Endothelial cell of umbilical vein (primary cell): Measurements from ENCODE around the gene BLM. TPM values are rescaled to one million over a fixed set of nuclear protein-coding genes. Genes with fewer than 3 reads are reported as not detected.

Source experiments
- BruUV-seq: library from RNA; stranded (reverse); fragments of 400-500 nt; replicated peaks from 2 replicates; lab custom pipeline; 2021; lab: Mats Ljungman, UMichigan
- CTCF ChIA-PET: fragments of 300-600, 350-600 bp; sonication (Branson Sonifier 250); formaldehyde crosslinking; loops from one replicate; lab custom pipeline; 2021; ENCODE audit warnings: antibody characterized with exemption, inconsistent platforms; lab: Charles Lee
- POLR2A ChIA-PET: fragments of 300-600, 350-600 bp; sonication (Branson Sonifier 250); formaldehyde crosslinking; loops from one replicate; lab custom pipeline; 2021; ENCODE audit warnings: antibody characterized with exemption, inconsistent platforms; lab: Charles Lee
- DNase-seq: peaks from one replicate; pipeline ENCODE4 v3.0.0-alpha.2; 2011; ENCODE audit warnings: low read depth, low spot score
- FAIRE-seq: peaks from 2 replicates; lab custom pipeline; 2011; peaks lifted over from hg19 to GRCh38; lab: Jason Lieb, UNC
- H2AFZ ChIP-seq: 2 replicates; pipeline ENCODE4 v1.6.0; 2012; ENCODE audit warnings: low read depth, low read length, control low read depth, inconsistent platforms
- H3K27ac ChIP-seq: 2 replicates; pipeline ENCODE4 v1.5.1; 2011; ENCODE audit warnings: low read depth, mild to moderate bottlenecking, control low read depth, low read length, moderate library complexity; ENCODE audit not compliant: insufficient read depth
- H3K27me3 ChIP-seq, 2 experiments: 2 replicates each; pipeline versions ENCODE4 v1.6.0 to v1.6.1; 2011; ENCODE audit warnings: low read length in 2 of 2, mixed read lengths in 1 of 2; ENCODE audit not compliant: control insufficient read depth in 2 of 2, insufficient read depth in 2 of 2
- H3K36me3 ChIP-seq, 2 experiments: 2 replicates in 1 of 2; 3 replicates in 1 of 2; pipeline ENCODE4 v1.5.1; 2011; ENCODE audit warnings: low read length in 2 of 2, mild to moderate bottlenecking in 1 of 2, moderate library complexity in 1 of 2; ENCODE audit not compliant: control insufficient read depth in 2 of 2, insufficient read depth in 2 of 2; ENCODE audit errors: extremely low read depth in 1 of 2
- H3K4me1 ChIP-seq: 3 replicates; pipeline ENCODE4 v1.5.1; 2011; ENCODE audit warnings: mild to moderate bottlenecking, low read length; ENCODE audit not compliant: control insufficient read depth, insufficient read depth; ENCODE audit errors: extremely low read depth
- H3K4me2 ChIP-seq: 2 replicates; pipeline ENCODE4 v1.6.1; 2011; ENCODE audit warnings: low read length, control low read depth, mixed read lengths; ENCODE audit not compliant: insufficient read depth
- H3K4me3 ChIP-seq, 3 experiments: fragments of 200-600 bp in 1 of 3; sonication (generic), shearing (Covaris generic) in 1 of 3; replicated peaks in 1 of 3; 2 replicates each; pipeline ENCODE4 v1.5.1; 2011 to 2016; ENCODE audit warnings: control low read depth in 3 of 3, low read length in 3 of 3, mild to moderate bottlenecking in 2 of 3, inconsistent platforms in 1 of 3, low read depth in 1 of 3, moderate library complexity in 1 of 3; ENCODE audit not compliant: insufficient read depth in 1 of 3
- H3K79me2 ChIP-seq: 2 replicates; pipeline ENCODE4 v1.6.0; 2012; ENCODE audit warnings: low read length, inconsistent platforms; ENCODE audit not compliant: control insufficient read depth, insufficient read depth
- H3K9ac ChIP-seq: replicated peaks from 2 replicates; pipeline ENCODE3; 2011; ENCODE audit warnings: low read length, control low read depth; ENCODE audit not compliant: insufficient read depth; ENCODE audit errors: extremely low read depth
- H3K9me1 ChIP-seq: replicated peaks from 3 replicates; pipeline ENCODE4 v1.6.0; 2011; ENCODE audit warnings: mild to moderate bottlenecking, low read length; ENCODE audit not compliant: control insufficient read depth, insufficient read depth; ENCODE audit errors: extremely low read depth
- H3K9me3 ChIP-seq: replicated peaks from 2 replicates; pipeline ENCODE4 v1.5.1; 2012; ENCODE audit warnings: low read length, inconsistent platforms; ENCODE audit not compliant: control insufficient read depth, insufficient read depth
- H4K20me1 ChIP-seq: replicated peaks from 2 replicates; pipeline ENCODE3; 2011; ENCODE audit warnings: mild to moderate bottlenecking, low read length; ENCODE audit not compliant: control insufficient read depth, insufficient read depth; ENCODE audit errors: extremely low read depth
- CTCF ChIP-seq, 2 donors: IDR thresholded peaks; 1 replicate in 1 of 2; 2 replicates in 1 of 2; pipeline ENCODE4 v1.5.1; 2011; ENCODE audit warnings: low read length in 2 of 2, mild to moderate bottlenecking in 2 of 2, moderate library complexity in 2 of 2, control low read depth in 1 of 2, inconsistent platforms in 1 of 2, low read depth in 1 of 2; ENCODE audit not compliant: insufficient read depth in 1 of 2; ENCODE audit errors: extremely low read depth in 1 of 2
- EZH2 ChIP-seq: IDR thresholded peaks from 2 replicates; pipeline ENCODE4 v1.6.1; 2012; ENCODE audit warnings: borderline replicate concordance, low read depth, mild to moderate bottlenecking, moderate library complexity, low read length, inconsistent platforms; ENCODE audit not compliant: severe bottlenecking
- FOS ChIP-seq: IDR thresholded peaks from 2 replicates; pipeline ENCODE4 v1.6.1; 2011; ENCODE audit warnings: mild to moderate bottlenecking, low read length, moderate library complexity, borderline replicate concordance; ENCODE audit not compliant: insufficient read depth
- GATA2 ChIP-seq: IDR thresholded peaks from 2 replicates; pipeline ENCODE4 v1.7.0; 2011; ENCODE audit warnings: low read depth, mild to moderate bottlenecking, moderate library complexity, mixed read lengths, low read length; ENCODE audit not compliant: insufficient read length, insufficient read depth
- JUN ChIP-seq: IDR thresholded peaks from 2 replicates; pipeline ENCODE4 v1.6.1; 2011; ENCODE audit warnings: borderline replicate concordance, low read depth; ENCODE audit not compliant: insufficient read length, insufficient read depth
- MAX ChIP-seq: IDR thresholded peaks from 2 replicates; pipeline ENCODE4 v1.6.1; 2011; ENCODE audit not compliant: insufficient read depth, insufficient read length
- MYC ChIP-seq: IDR thresholded peaks from one replicate; pipeline ENCODE4 v1.6.1; 2011; ENCODE audit warnings: mild to moderate bottlenecking, low read depth, low read length
- POLR2A ChIP-seq: IDR thresholded peaks from 2 replicates; pipeline ENCODE4 v1.6.1; 2012; ENCODE audit warnings: low read depth, mild to moderate bottlenecking, control low read depth, low read length
- POLR2AphosphoS5 ChIP-seq: IDR thresholded peaks from 2 replicates; pipeline ENCODE4 v1.6.1; 2012; ENCODE audit warnings: low read depth, mild to moderate bottlenecking, control low read depth, low read length, moderate library complexity; ENCODE audit not compliant: insufficient read depth
- dilution Hi-C: fragments of 300-500 bp; cut with MboI; formaldehyde crosslinking; loops from one replicate; pipeline ENCODE4 v1.15.0; 2019; ENCODE audit warnings: low sequenced_read_pairs; ENCODE audit not compliant: extremely low pct_ligation_motif_present
- intact Hi-C: fragments of 100-400 bp; cut with micrococcal nuclease; formaldehyde crosslinking; loops from one replicate; pipeline ENCODE4 v1.10.0; 2022
- polyA plus RNA-seq, 4 experiments: library from polyadenylated mRNA; depleted of rRNA in 3 of 4; stranded (reverse) in 3 of 4; unstranded in 1 of 4; fragments of >200 nt; gene quantifications; 2 replicates each; pipeline versions ENCODE4 v1.2.1 to v1.2.3, GENCODE V29; 2011 to 2012; ENCODE audit warnings: missing spikeins in 1 of 4
- total RNA-seq: library from RNA; stranded (reverse); gene quantifications from 2 replicates; pipeline ENCODE4 v1.2.3, GENCODE V29; 2021

Gene BLM
- total and polyA plus RNA-seq, 2 donors (not counting 3 experiments of a cell fraction or from before 2014, with no cell fraction given): 3.8 to 17.3 TPM

GRCh38 chr15:90683876-90684275 is 33.3 kb upstream of the BLM start:
- Histone ChIP-seq H3K27ac (no peak overlapping the region), H3K27me3 (no peaks in the 10 kb centered on the region), H4K20me1 (no peaks in the 10 kb centered on the region), H3K4me3 (no peak overlapping the region), H3K9ac (no peak overlapping the region), H3K4me1 (peaks cover 7% of the 10 kb centered on the region), H3K9me1 (no peaks in the 10 kb centered on the region), H2AFZ (no peak overlapping the region), H3K79me2 (no peaks in the 10 kb centered on the region), H3K9me3 (no peaks in the 10 kb centered on the region), H3K4me2 (no peak overlapping the region), H3K36me3 (no peaks in the 10 kb centered on the region)
- TF ChIP-seq EZH2 (no peak), GATA2 (no peak), JUN (no peak), POLR2AphosphoS5 (no peak), POLR2A (no peak), MAX (no peak), CTCF (IDR thresholded peaks at IDR 0.05; ENCODE audit: extremely low read depth in 1 of 2, insufficient read depth in 1 of 2, low read depth in 1 of 2, low read length in 2 of 2) (no peak), FOS (no peak), MYC (no peak)
- BruUV-seq: no TSS peak
- DNase-seq (no peak), FAIRE-seq (no peak)
- intact Hi-C loops: no loop called here
- POLR2A ChIA-PET: no interaction called here
- dilution Hi-C loops: no loop called here
- CTCF ChIA-PET: interaction anchor here (1.3 kb wide), 1 partner anchor 36 kb away, joined by 5 read pairs; no protein-coding TSS in a partner anchor
